ENCODE data around the gene ERG. TPM values are rescaled to one million over a fixed set of nuclear protein-coding genes. Genes with fewer than 3 reads are reported as not detected.

The ERG gene
- total and polyA plus RNA-seq, 2 donors (not counting 1 experiment from before 2014, with no cell fraction given): under 0.01 TPM; not detected in 1

DNA sequence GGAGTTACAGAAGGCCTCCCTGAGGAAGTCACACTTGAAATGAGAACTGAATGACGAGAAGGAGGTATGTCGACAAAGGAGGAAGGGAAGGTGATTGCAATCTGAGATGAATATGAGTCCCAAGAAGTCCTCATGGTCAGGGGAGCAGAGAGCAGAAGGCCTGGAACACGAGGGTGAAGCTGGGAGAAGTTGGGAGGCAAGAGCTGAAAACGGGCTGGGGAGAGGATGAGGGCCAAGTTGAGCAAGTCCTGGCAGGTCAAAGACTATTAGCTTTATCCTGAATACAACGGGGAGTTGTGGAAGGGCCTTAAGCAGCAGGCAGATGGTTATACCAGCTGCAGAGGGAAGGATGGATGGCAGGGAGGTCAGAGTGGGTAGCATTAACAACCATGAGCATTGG is 152.0 kb downstream of the ERG start:
- DNase-seq (ENCODE audit: low read depth in 2 of 2): no peak
- Histone ChIP-seq H3K4me1 (ENCODE audit: control insufficient read depth, extremely low read depth, insufficient read depth, low read length) (peaks cover 1% of the 10 kb centered on the region), H3K27ac (ENCODE audit: insufficient read depth, low read length) (no peak overlapping the region)

DNA sequence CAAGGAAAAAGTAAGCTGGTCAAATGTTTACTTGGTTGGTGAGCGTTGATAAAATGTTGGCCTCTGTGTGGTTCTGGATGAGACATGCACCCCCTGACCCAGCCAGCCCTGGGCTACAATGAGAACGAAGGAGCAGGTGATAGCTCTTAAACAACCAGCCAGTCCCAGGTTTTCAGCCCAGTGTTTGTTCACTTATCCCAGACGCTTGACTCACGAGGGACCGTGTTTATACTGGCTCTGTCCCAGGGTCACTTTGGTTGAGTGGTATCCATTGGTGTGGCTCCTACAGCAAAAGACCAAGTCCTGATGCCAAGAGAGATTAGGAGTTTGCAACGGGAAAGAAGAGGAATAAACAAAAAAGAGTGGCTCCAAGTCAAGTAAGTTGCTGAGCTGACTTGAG is 154.6 kb downstream of the ERG start:
- Histone ChIP-seq H3K4me1 (ENCODE audit: control insufficient read depth, extremely low read depth, insufficient read depth, low read length) (no peaks in the 10 kb centered on the region), H3K27ac (ENCODE audit: insufficient read depth, low read length) (no peak overlapping the region), H3K9me3 (ENCODE audit: control insufficient read depth, insufficient read depth, low read depth, low read length) (no peaks in the 10 kb centered on the region), H3K4me3 (replicated peaks in 1 of 4; ENCODE audit: control extremely low read depth in 1 of 4, insufficient read depth in 1 of 4, low read depth in 3 of 4, low read length in 4 of 4) (no peak overlapping the region), H2AFZ (ENCODE audit: low read length) (no peak overlapping the region), H3K9ac (ENCODE audit: insufficient read depth, low read length) (no peak overlapping the region), H3K4me2 (ENCODE audit: extremely low read depth, insufficient read depth, low read length) (peak overlapping the region; percentile 33), H3K36me3 (ENCODE audit: control insufficient read depth, insufficient read depth, low read length) (no peaks in the 10 kb centered on the region), H3K79me2 (ENCODE audit: control insufficient read depth, insufficient read depth, low read length) (no peaks in the 10 kb centered on the region), H3K27me3 (ENCODE audit: control insufficient read depth, insufficient read depth, low read length) (no peaks in the 10 kb centered on the region), H4K20me1 (ENCODE audit: control insufficient read depth, extremely low read depth, insufficient read depth, low read length) (no peaks in the 10 kb centered on the region)
- TF ChIP-seq, protein P1, sequence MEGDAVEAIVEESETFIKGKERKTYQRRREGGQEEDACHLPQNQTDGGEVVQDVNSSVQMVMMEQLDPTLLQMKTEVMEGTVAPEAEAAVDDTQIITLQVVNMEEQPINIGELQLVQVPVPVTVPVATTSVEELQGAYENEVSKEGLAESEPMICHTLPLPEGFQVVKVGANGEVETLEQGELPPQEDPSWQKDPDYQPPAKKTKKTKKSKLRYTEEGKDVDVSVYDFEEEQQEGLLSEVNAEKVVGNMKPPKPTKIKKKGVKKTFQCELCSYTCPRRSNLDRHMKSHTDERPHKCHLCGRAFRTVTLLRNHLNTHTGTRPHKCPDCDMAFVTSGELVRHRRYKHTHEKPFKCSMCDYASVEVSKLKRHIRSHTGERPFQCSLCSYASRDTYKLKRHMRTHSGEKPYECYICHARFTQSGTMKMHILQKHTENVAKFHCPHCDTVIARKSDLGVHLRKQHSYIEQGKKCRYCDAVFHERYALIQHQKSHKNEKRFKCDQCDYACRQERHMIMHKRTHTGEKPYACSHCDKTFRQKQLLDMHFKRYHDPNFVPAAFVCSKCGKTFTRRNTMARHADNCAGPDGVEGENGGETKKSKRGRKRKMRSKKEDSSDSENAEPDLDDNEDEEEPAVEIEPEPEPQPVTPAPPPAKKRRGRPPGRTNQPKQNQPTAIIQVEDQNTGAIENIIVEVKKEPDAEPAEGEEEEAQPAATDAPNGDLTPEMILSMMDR (conservative IDR thresholded peaks at IDR 0.05 in 1 of 2, IDR thresholded peaks at IDR 0.05 in 1 of 2; ENCODE audit: low read depth in 1 of 2, low read length in 2 of 2): no peak
- no peak for TF ChIP-seq EZH2 (IDR thresholded peaks at IDR 0.05; ENCODE audit: low read length, missing control alignments)
- peak; percentile 59 to 81 for DNase-seq (ENCODE audit: low read depth in 2 of 2)

More for the DNA sequence above, 152.0 kb downstream of the ERG start:
- TF ChIP-seq, protein P1 (conservative IDR thresholded peaks at IDR 0.05 in 1 of 2, IDR thresholded peaks at IDR 0.05 in 1 of 2; ENCODE audit: low read depth in 1 of 2, low read length in 2 of 2): no peak
- no peak for TF ChIP-seq EZH2 (IDR thresholded peaks at IDR 0.05; ENCODE audit: low read length, missing control alignments)
- H3K4me2 ChIP-seq (ENCODE audit: extremely low read depth, insufficient read depth, low read length): no peak overlapping the region
- H3K27me3 ChIP-seq (ENCODE audit: control insufficient read depth, insufficient read depth, low read length): no peaks in the 10 kb centered on the region
- H3K9ac ChIP-seq (ENCODE audit: insufficient read depth, low read length): no peak overlapping the region
- no peak overlapping the region for H3K4me3 ChIP-seq (replicated peaks in 1 of 4; ENCODE audit: control extremely low read depth in 1 of 4, insufficient read depth in 1 of 4, low read depth in 3 of 4, low read length in 4 of 4)
- no peaks in the 10 kb centered on the region for H3K9me3 ChIP-seq (ENCODE audit: control insufficient read depth, insufficient read depth, low read depth, low read length)
- H2AFZ ChIP-seq (ENCODE audit: low read length): no peak overlapping the region
- H3K36me3 ChIP-seq (ENCODE audit: control insufficient read depth, insufficient read depth, low read length): no peaks in the 10 kb centered on the region
- H4K20me1 ChIP-seq (ENCODE audit: control insufficient read depth, extremely low read depth, insufficient read depth, low read length): no peaks in the 10 kb centered on the region
- no peaks in the 10 kb centered on the region for H3K79me2 ChIP-seq (ENCODE audit: control insufficient read depth, insufficient read depth, low read length)

DNA sequence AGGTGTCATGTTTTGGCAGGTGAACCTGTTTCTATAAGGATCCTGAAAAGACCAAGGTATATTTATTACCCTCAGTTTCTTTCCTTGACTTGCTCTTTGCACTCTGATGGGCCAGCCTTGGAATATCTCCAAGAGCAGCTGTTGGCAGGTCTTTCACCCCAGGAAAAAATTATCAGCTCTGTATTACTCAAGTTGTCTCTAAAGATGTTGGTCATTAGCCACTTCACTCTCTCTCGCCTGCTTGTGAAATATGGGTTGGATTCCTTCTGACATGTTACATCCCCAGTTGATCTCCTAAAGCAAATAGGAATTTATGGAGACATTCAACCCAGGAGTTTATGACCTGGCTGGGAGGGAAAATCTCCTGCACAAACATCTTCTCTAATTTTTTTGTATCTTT is 155.5 kb downstream of the ERG start:
- Histone ChIP-seq H3K9ac (ENCODE audit: insufficient read depth, low read length) (no peak overlapping the region), H3K4me1 (ENCODE audit: control insufficient read depth, extremely low read depth, insufficient read depth, low read length) (no peaks in the 10 kb centered on the region), H3K36me3 (ENCODE audit: control insufficient read depth, insufficient read depth, low read length) (no peaks in the 10 kb centered on the region), H3K9me3 (ENCODE audit: control insufficient read depth, insufficient read depth, low read depth, low read length) (no peaks in the 10 kb centered on the region), H3K27me3 (ENCODE audit: control insufficient read depth, insufficient read depth, low read length) (no peaks in the 10 kb centered on the region), H4K20me1 (ENCODE audit: control insufficient read depth, extremely low read depth, insufficient read depth, low read length) (no peaks in the 10 kb centered on the region), H3K4me2 (ENCODE audit: extremely low read depth, insufficient read depth, low read length) (no peak overlapping the region), H2AFZ (ENCODE audit: low read length) (no peak overlapping the region), H3K4me3 (replicated peaks in 1 of 4; ENCODE audit: control extremely low read depth in 1 of 4, insufficient read depth in 1 of 4, low read depth in 3 of 4, low read length in 4 of 4) (no peak overlapping the region), H3K27ac (ENCODE audit: insufficient read depth, low read length) (no peak overlapping the region), H3K79me2 (ENCODE audit: control insufficient read depth, insufficient read depth, low read length) (no peaks in the 10 kb centered on the region)
- TF ChIP-seq, protein P1 (conservative IDR thresholded peaks at IDR 0.05 in 1 of 2, IDR thresholded peaks at IDR 0.05 in 1 of 2; ENCODE audit: low read depth in 1 of 2, low read length in 2 of 2): no peak
- TF ChIP-seq EZH2 (IDR thresholded peaks at IDR 0.05; ENCODE audit: low read length, missing control alignments): no peak
- no peak for DNase-seq (ENCODE audit: low read depth in 2 of 2)

Data from fibroblast of lung (primary cell).